ENCODE results near the gene RPS6KB2. TPM values are rescaled to one million over a fixed set of nuclear protein-coding genes. Genes with fewer than 3 reads are reported as not detected.

The RPS6KB2 gene
- total RNA-seq, 1 donor from 2014 or later, result 53.8 TPM

GRCh38 chr11:67457453-67457852, 29.2 kb downstream of the RPS6KB2 start:
- DNase-seq (ENCODE audit: low spot score, unreplicated experiment), result no peak
- H3K9me3 Mint-ChIP-seq (ENCODE audit: low read depth), result no peaks in the 10 kb centered on the region
- H3K4me1 Mint-ChIP-seq (ENCODE audit: low read depth), result no peaks in the 10 kb centered on the region
- peaks cover 4% of the 10 kb centered on the region for H3K27me3 Mint-ChIP-seq
- H3K4me3 Mint-ChIP-seq (ENCODE audit: low read depth), result no peak overlapping the region
- no peak for TF ChIP-seq CTCF (IDR thresholded peaks at IDR 0.05; ENCODE audit: unreplicated experiment)
- peak overlapping the region; percentile 52 for H3K27ac Mint-ChIP-seq
- no peaks in the 10 kb centered on the region for H3K36me3 Mint-ChIP-seq (ENCODE audit: insufficient read depth)

GRCh38 chr11:67458266-67458665, 30.0 kb downstream of the RPS6KB2 start:
- H3K36me3 Mint-ChIP-seq (ENCODE audit: insufficient read depth), result no peaks in the 10 kb centered on the region
- no peak overlapping the region for H3K4me3 Mint-ChIP-seq (ENCODE audit: low read depth)
- H3K9me3 Mint-ChIP-seq (ENCODE audit: low read depth), result no peaks in the 10 kb centered on the region
- no peaks in the 10 kb centered on the region for H3K4me1 Mint-ChIP-seq (ENCODE audit: low read depth)
- no peak for DNase-seq (ENCODE audit: low spot score, unreplicated experiment)
- no peak overlapping the region for H3K27ac Mint-ChIP-seq
- H3K27me3 Mint-ChIP-seq, result peaks cover 4% of the 10 kb centered on the region
- no peak for TF ChIP-seq CTCF (IDR thresholded peaks at IDR 0.05; ENCODE audit: unreplicated experiment)

GRCh38 chr11:67463186-67463585, 34.9 kb downstream of the RPS6KB2 start:
- Mint-ChIP-seq H3K27ac (no peak overlapping the region), H3K4me1 (ENCODE audit: low read depth) (peaks cover 9% of the 10 kb centered on the region), H3K9me3 (ENCODE audit: low read depth) (no peaks in the 10 kb centered on the region), H3K27me3 (no peaks in the 10 kb centered on the region), H3K36me3 (ENCODE audit: insufficient read depth) (no peaks in the 10 kb centered on the region), H3K4me3 (ENCODE audit: low read depth) (no peak overlapping the region)
- DNase-seq (ENCODE audit: low spot score, unreplicated experiment), result no peak
- TF ChIP-seq CTCF (IDR thresholded peaks at IDR 0.05; ENCODE audit: unreplicated experiment), result no peak

- Mint-ChIP-seq H3K4me1 (ENCODE audit: low read depth) (peaks cover 12% of the 10 kb centered on the region), H3K9me3 (ENCODE audit: low read depth) (no peaks in the 10 kb centered on the region), H3K27ac (peak overlapping the region; percentile 95), H3K36me3 (ENCODE audit: insufficient read depth) (no peaks in the 10 kb centered on the region), H3K4me3 (ENCODE audit: low read depth) (peak overlapping the region; percentile 82), H3K27me3 (no peaks in the 10 kb centered on the region)
- DNase-seq (ENCODE audit: low spot score, unreplicated experiment), result no peak
- no peak for TF ChIP-seq CTCF (IDR thresholded peaks at IDR 0.05; ENCODE audit: unreplicated experiment)
Measured at GRCh38 chr11:67463680-67464410, 35.6 kb downstream of the RPS6KB2 start.

GRCh38 chr11:67464411-67465188, 36.3 kb downstream of the RPS6KB2 start:
- no peaks in the 10 kb centered on the region for H3K36me3 Mint-ChIP-seq (ENCODE audit: insufficient read depth)
- peaks cover 12% of the 10 kb centered on the region for H3K4me1 Mint-ChIP-seq (ENCODE audit: low read depth)

More at GRCh38 chr11:67464411-67465188, 36.3 kb downstream of the RPS6KB2 start:
- Mint-ChIP-seq H3K27ac (peak overlapping the region; percentile 95), H3K4me3 (ENCODE audit: low read depth) (peak overlapping the region; percentile 82), H3K27me3 (no peaks in the 10 kb centered on the region), H3K9me3 (ENCODE audit: low read depth) (no peaks in the 10 kb centered on the region)
- no peak for TF ChIP-seq CTCF (IDR thresholded peaks at IDR 0.05; ENCODE audit: unreplicated experiment)
- peak; percentile 79 for DNase-seq (ENCODE audit: low spot score, unreplicated experiment)
